Measurements from ENCODE around the gene FAT2.

- TF ChIP-seq CTCF (IDR thresholded peaks at IDR 0.05) (no peak), POLR2A (IDR thresholded peaks at IDR 0.05) (no peak)
Observed at GRCh38 chr5:151547364-151547763, 43.8 kb downstream of the FAT2 start.
